22Rv1 (cell line): ENCODE measurements around the gene KRT77.

ENCODE experiments used
- H3K27ac ChIP-seq: fragments of 450-650 bp; 2 replicates; pipeline ENCODE4 v1.5.1; 2017
- ZFX ChIP-seq: fragments of 450-650 bp; IDR thresholded peaks from 2 replicates; pipeline ENCODE4 v1.6.1; 2017; ENCODE audit warnings: antibody characterized with exemption, borderline replicate concordance
- TF ChIP-seq, protein P1 (sequence below): fragments of 450-650 bp; IDR thresholded peaks from 2 replicates; pipeline ENCODE4 v1.5.1; 2017; ENCODE audit warnings: mild to moderate bottlenecking

KRT77 gene

DNA sequence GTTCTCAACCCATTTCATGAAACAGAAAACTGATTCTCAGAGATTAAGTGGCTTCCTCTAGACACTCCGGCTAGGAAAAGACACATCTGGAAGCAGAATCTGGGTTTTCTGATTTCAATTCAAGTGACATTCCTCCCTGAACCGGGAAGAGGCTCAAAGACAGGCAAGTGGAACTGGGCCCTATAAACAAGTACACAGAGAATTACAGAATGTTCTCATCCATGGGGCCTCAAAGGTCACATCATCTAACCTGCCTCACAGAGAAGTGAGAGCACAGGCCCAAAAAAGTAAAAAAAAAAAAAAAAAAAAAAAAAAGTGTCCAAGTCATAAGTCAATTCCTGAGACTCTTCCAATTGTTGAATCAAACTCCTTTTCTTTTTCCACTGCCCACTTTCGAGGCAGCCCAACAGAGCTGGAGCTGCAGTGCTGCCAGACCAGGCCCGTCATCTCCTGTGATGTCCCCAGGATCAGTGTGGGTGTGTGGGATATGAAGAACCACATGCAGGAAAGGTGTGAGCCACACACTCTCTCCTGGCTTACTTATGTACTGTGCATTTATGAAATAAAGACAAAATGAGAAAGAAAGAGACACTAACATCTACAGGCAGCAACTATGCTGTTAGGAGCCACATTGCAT, 20.3 kb downstream of the KRT77 start:
- H3K27ac ChIP-seq: no peak overlapping the region
- TF ChIP-seq, protein P1, sequence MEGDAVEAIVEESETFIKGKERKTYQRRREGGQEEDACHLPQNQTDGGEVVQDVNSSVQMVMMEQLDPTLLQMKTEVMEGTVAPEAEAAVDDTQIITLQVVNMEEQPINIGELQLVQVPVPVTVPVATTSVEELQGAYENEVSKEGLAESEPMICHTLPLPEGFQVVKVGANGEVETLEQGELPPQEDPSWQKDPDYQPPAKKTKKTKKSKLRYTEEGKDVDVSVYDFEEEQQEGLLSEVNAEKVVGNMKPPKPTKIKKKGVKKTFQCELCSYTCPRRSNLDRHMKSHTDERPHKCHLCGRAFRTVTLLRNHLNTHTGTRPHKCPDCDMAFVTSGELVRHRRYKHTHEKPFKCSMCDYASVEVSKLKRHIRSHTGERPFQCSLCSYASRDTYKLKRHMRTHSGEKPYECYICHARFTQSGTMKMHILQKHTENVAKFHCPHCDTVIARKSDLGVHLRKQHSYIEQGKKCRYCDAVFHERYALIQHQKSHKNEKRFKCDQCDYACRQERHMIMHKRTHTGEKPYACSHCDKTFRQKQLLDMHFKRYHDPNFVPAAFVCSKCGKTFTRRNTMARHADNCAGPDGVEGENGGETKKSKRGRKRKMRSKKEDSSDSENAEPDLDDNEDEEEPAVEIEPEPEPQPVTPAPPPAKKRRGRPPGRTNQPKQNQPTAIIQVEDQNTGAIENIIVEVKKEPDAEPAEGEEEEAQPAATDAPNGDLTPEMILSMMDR: no peak
- TF ChIP-seq ZFX: no peak

DNA sequence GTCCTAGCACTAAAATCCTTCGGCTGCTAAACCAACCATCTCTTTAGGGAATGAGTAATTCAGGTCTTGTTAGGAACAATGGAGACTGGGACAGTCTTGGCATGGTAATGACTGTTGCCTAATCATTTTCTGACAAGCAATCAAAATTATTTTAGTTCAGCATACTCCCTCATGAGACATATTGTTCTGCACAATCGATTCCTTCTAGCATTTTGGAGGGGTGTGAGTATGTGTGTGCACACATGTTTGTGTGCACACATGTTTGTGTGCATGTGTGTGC, 21.0 kb downstream of the KRT77 start:
- H3K27ac ChIP-seq: no peak overlapping the region
- TF ChIP-seq ZFX: no peak
- TF ChIP-seq, protein P1: no peak

DNA sequence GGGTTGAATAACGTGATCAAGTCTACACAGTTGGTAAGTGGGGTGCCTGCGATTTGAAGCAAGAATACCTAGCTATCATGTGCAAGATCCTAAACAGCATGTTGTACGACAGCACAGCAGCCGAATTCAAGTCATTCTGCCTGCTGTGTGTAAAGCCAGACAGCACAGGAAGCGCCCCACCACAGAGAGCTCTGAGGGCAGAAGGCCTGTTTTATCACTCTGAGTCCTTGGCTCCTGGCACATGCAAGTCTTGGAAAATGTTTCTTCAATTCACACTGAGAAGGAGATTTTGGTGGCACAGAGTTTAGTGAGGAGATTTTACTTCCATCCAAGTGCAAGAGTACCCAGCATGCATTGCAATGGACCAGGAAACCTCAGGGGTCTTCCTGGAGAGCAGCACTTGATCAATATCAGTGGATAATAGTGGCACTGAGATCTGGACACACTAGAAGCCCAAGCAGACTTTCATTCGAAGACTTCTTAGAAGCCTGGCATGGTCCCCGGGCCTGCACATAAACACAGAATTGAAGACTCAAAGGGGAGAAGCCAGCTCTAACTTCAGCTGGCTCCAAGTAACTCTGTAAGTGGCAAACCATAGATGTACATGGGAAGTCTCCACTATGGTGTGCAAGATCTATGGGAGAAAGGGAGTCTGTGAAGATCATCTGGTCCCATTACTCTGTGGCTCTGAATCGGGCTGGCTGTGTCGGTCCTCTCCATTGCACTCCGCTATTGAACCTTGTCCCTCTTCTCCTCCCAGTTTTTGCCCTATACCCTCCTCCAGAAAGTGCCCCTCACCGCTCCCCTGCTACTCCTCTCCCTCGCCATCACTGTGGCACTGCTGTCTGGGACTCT, 21.6 kb downstream of the KRT77 start:
- no peak for TF ChIP-seq ZFX
- TF ChIP-seq, protein P1: no peak

DNA sequence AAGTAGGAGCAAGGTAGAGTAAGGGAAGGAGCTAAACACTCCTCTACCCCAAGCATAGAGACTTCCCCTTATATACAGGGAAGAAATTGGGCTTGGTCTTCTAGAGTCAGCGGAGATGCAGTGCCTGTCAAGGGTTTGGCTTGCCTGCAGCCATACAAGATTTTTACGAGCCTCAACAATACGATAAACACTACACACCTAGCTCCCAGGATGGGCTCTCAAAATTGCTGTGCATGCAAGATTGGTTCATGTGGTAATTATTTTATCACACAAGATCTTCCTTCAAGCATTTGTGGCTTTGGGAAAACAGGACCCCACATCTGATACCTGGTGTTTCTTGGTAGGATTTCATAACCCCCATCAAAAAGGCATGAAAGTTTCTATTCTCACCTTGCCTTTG, 23.0 kb downstream of the KRT77 start, which contains the start of gene KRT1:
TSS of gene KRT1 (minus strand) at position 45 of the 400 bp plus-strand sequence. CDS start 59 bp downstream, outside the sequence.
- TF ChIP-seq ZFX: no peak
- TF ChIP-seq, protein P1: no peak
- no peak within 1 kb of the TSS for H3K27ac ChIP-seq

More for the DNA sequence above, 21.6 kb downstream of the KRT77 start:
- no peak overlapping the region for H3K27ac ChIP-seq

DNA sequence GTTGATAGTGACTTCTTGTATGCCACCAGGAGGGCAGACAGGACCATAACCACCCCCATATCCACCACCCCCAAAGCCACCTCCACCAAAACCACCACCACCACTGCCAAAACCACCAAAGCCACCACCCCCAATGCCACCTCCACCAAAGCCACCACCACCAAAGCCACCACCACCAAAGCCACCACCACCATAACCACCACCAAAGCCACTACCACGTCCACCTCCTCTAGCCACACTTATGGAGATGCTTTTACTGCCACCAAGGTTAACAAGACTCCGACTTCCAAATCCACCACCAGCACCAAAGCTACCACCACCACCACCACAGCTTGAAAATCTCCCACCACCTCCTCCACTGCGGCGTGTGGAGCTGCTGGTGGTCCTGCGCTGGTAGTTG, 23.4 kb downstream of the KRT77 start:
- H3K27ac ChIP-seq: no peak overlapping the region
- TF ChIP-seq, protein P1: no peak
- no peak for TF ChIP-seq ZFX

DNA sequence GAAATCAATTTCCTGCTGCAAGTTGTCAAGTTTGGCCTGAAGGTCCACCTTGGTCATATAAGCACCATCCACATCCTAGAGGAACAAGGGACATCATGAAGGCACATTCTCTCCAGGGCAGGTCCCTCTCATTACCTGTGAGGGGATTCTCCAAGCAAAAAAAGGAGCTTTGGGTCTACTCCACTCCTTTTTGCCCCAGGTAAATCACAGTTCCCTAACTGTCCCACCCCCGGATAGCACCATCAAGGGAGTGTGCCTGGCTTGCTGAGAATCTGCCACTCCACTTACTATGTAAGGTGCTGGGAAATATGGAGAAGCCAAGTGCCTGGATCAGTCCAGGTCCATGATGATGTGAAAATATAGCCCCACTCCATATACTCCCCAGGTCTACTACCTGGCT, 25.7 kb downstream of the KRT77 start:
- TF ChIP-seq ZFX: no peak
- TF ChIP-seq, protein P1: no peak
- H3K27ac ChIP-seq: no peak overlapping the region

DNA sequence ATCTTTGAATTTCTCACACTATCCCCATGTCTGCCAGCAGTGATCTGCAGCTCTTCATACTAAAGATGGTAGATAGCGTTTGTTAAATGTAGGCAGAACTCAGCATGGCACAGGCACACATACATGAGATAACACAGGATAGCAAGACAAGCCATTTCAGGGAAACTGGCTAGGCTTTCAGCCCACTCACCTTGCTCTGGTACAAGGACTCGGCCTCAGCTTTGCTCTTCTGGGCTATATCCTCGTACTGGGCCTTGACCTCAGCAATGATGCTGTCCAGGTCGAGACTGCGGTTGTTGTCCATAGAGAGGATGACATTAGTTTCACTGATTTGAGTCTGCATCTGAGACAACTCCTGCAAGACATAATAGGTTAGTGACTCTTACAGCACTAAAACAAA, 26.2 kb downstream of the KRT77 start:
- TF ChIP-seq, protein P1: no peak
- TF ChIP-seq ZFX: no peak
- H3K27ac ChIP-seq: no peak overlapping the region
